ENCODE results near the gene MAU2. TPM values are rescaled to one million over a fixed set of nuclear protein-coding genes. Genes with fewer than 3 reads are reported as not detected.
A peak's percentile ranks its signal among the peaks of the same experiment; 100 is the strongest.
"Not testable (repeated sequence)": the region's sequence is repeated elsewhere in the genome, so short reads cannot be mapped to it uniquely, and the experiment has no call there.

MAU2 gene
- polyA plus RNA-seq, 4 donors, result 37.2 to 82.5 (median 49.6) TPM

GRCh38 chr19:19380316-19380715 is 59.7 kb downstream of the MAU2 start:
- DNase-seq (ENCODE audit: low read depth in 4 of 4, low spot score in 3 of 4), result not testable (repeated sequence)

- DNase-seq (ENCODE audit: low read depth in 4 of 4, low spot score in 3 of 4), result no peak
Observed at GRCh38 chr19:19381007-19381926, 60.6 kb downstream of the MAU2 start.

- no peak for DNase-seq (ENCODE audit: low read depth in 4 of 4, low spot score in 3 of 4)
Observed at GRCh38 chr19:19382118-19382517, 61.5 kb downstream of the MAU2 start.

GRCh38 chr19:19384486-19384885 is 63.9 kb downstream of the MAU2 start:
- DNase-seq (ENCODE audit: low read depth in 4 of 4, low spot score in 3 of 4), result no peak

GRCh38 chr19:19385131-19385895 is 64.7 kb downstream of the MAU2 start:
- peak; percentile 96 to 99 (median 98) for DNase-seq (ENCODE audit: low read depth in 4 of 4, low spot score in 3 of 4)

- DNase-seq (ENCODE audit: low read depth in 4 of 4, low spot score in 3 of 4), result no peak
Observed at GRCh38 chr19:19385896-19386869, 65.6 kb downstream of the MAU2 start.

GRCh38 chr19:19387108-19387507 is 66.5 kb downstream of the MAU2 start:
- no peak for DNase-seq (ENCODE audit: low read depth in 4 of 4, low spot score in 3 of 4)

GRCh38 chr19:19388568-19389555 is 68.2 kb downstream of the MAU2 start:
- DNase-seq (ENCODE audit: low read depth in 4 of 4, low spot score in 3 of 4), result no peak

- not testable (repeated sequence) for DNase-seq (ENCODE audit: low read depth in 4 of 4, low spot score in 3 of 4)
Observed at GRCh38 chr19:19389683-19390082, 69.1 kb downstream of the MAU2 start.

- DNase-seq (ENCODE audit: low read depth in 4 of 4, low spot score in 3 of 4), result not testable (repeated sequence)
Observed at GRCh38 chr19:19394333-19394732, 73.7 kb downstream of the MAU2 start.

GRCh38 chr19:19399733-19400433 is 79.3 kb downstream of the MAU2 start:
- no peak for DNase-seq (ENCODE audit: low read depth in 4 of 4, low spot score in 3 of 4)

GRCh38 chr19:19402656-19403372 is 82.2 kb downstream of the MAU2 start:
- DNase-seq (ENCODE audit: low read depth in 4 of 4, low spot score in 3 of 4), result no peak

GRCh38 chr19:19403373-19403901 is 82.8 kb downstream of the MAU2 start:
- DNase-seq (ENCODE audit: low read depth in 4 of 4, low spot score in 3 of 4), result no peak

- peak; percentile 77 to 89 (median 86) for DNase-seq (ENCODE audit: low read depth in 4 of 4, low spot score in 3 of 4)
Observed at GRCh38 chr19:19404879-19405860, 84.5 kb downstream of the MAU2 start, which contains the start of gene GATAD2A. Gene GATAD2A (plus strand): TSS chr19:19405675. CDS start chr19:19465346, 59,671 bp downstream.

GRCh38 chr19:19405971-19406877 is 85.6 kb downstream of the MAU2 start:
- DNase-seq (ENCODE audit: low read depth in 4 of 4, low spot score in 3 of 4), result no peak
